Keratinocyte (primary cell): ENCODE results near the gene CD81. TPM values are rescaled to one million over a fixed set of nuclear protein-coding genes. Genes with fewer than 3 reads are reported as not detected.

ENCODE experiments used
- DNase-seq: peaks from one replicate; pipeline ENCODE4 v3.0.0-alpha.2; 2011; ENCODE audit warnings: low read depth, missing footprints, low spot score
- FAIRE-seq: peaks from 2 replicates; lab custom pipeline; 2011; peaks lifted over from hg19 to GRCh38; lab: Jason Lieb, UNC
- H2AFZ ChIP-seq: 2 replicates; pipeline ENCODE4 v1.6.0; 2012; ENCODE audit warnings: low read length, control low read depth, inconsistent platforms; ENCODE audit not compliant: control insufficient read depth
- H3K27ac ChIP-seq: 2 replicates; pipeline ENCODE4 v1.5.1; 2011; ENCODE audit warnings: low read length; ENCODE audit not compliant: control insufficient read depth, insufficient read depth
- H3K27me3 ChIP-seq: 3 replicates; pipeline ENCODE4 v1.6.0; 2011; ENCODE audit warnings: low read length; ENCODE audit not compliant: control insufficient read depth, insufficient read depth; ENCODE audit errors: extremely low read depth
- H3K36me3 ChIP-seq, 2 experiments: 2 replicates in 1 of 2; 3 replicates in 1 of 2; pipeline ENCODE4 v1.5.1; 2011; ENCODE audit warnings: low read length in 2 of 2, mild to moderate bottlenecking in 1 of 2; ENCODE audit not compliant: control insufficient read depth in 2 of 2, insufficient read depth in 2 of 2; ENCODE audit errors: extremely low read depth in 1 of 2
- H3K4me1 ChIP-seq: 3 replicates; pipeline ENCODE4 v1.5.1; 2011; ENCODE audit warnings: low read length; ENCODE audit not compliant: control insufficient read depth, insufficient read depth; ENCODE audit errors: extremely low read depth
- H3K4me2 ChIP-seq: 3 replicates; pipeline ENCODE4 v1.6.0; 2011; ENCODE audit warnings: low read depth, low read length; ENCODE audit not compliant: control insufficient read depth, insufficient read depth; ENCODE audit errors: extremely low read depth
- H3K4me3 ChIP-seq, 3 experiments: fragments of 200-600 bp in 1 of 3; sonication (generic) in 1 of 3; 2 replicates in 2 of 3; 3 replicates in 1 of 3; pipeline ENCODE4 v1.5.1; 2011 to 2016; ENCODE audit warnings: low read length in 3 of 3, mild to moderate bottlenecking in 3 of 3, control low read depth in 2 of 3, inconsistent platforms in 1 of 3, low read depth in 1 of 3, mixed read lengths in 1 of 3, mixed run types in 1 of 3, moderate library complexity in 1 of 3; ENCODE audit not compliant: control insufficient read depth in 2 of 3, insufficient read depth in 2 of 3; ENCODE audit errors: extremely low read depth in 1 of 3
- H3K79me2 ChIP-seq: 2 replicates; pipeline ENCODE4 v1.6.0; 2012; ENCODE audit warnings: low read length; ENCODE audit not compliant: control insufficient read depth, insufficient read depth
- H3K9ac ChIP-seq: 3 replicates; pipeline ENCODE4 v1.6.0; 2011; ENCODE audit warnings: low read length; ENCODE audit not compliant: control insufficient read depth, insufficient read depth; ENCODE audit errors: extremely low read depth
- H3K9me1 ChIP-seq: 3 replicates; pipeline ENCODE4 v1.6.0; 2011; ENCODE audit warnings: low read length; ENCODE audit not compliant: control insufficient read depth, insufficient read depth; ENCODE audit errors: extremely low read depth
- H3K9me3 ChIP-seq: 2 replicates; pipeline ENCODE4 v1.5.1; 2012; ENCODE audit warnings: low read depth, low read length; ENCODE audit not compliant: control insufficient read depth
- H4K20me1 ChIP-seq: 3 replicates; pipeline ENCODE4 v1.6.0; 2011; ENCODE audit warnings: low read length; ENCODE audit not compliant: control insufficient read depth, insufficient read depth; ENCODE audit errors: extremely low read depth
- EZH2 ChIP-seq: IDR thresholded peaks from one replicate; pipeline ENCODE4 v1.6.1; 2012; ENCODE audit warnings: inconsistent platforms, mild to moderate bottlenecking, low read length, moderate library complexity
- dilution Hi-C: fragments of 300-500 bp; cut with MboI; formaldehyde crosslinking; loops from one replicate; pipeline ENCODE4 v1.7.0; 2020; ENCODE audit warnings: low sequenced_read_pairs; ENCODE audit not compliant: extremely low pct_ligation_motif_present
- polyA plus RNA-seq, 5 experiments: library from polyadenylated mRNA; depleted of rRNA in 3 of 5; stranded (reverse) in 3 of 5; stranded (forward) in 1 of 5; unstranded in 1 of 5; fragments of >200 nt; gene quantifications; 1 replicate in 1 of 5; 2 replicates in 3 of 5; 3 replicates in 1 of 5; pipeline versions ENCODE4 v1.2.1 to v1.2.3, GENCODE V29; 2011 to 2012; ENCODE audit warnings: missing spikeins in 2 of 5, low read depth in 1 of 5, low replicate concordance in 1 of 5
- TF ChIP-seq, protein P1 (sequence below), 3 experiments: IDR thresholded peaks in 1 of 3; conservative IDR thresholded peaks in 1 of 3; optimal IDR thresholded peaks in 1 of 3; 2 replicates in 2 of 3; 3 replicates in 1 of 3; pipeline versions ENCODE3 to v1.5.1; 2011; ENCODE audit warnings: low read length in 3 of 3, mild to moderate bottlenecking in 3 of 3, moderate library complexity in 2 of 3, control low read depth in 1 of 3, inconsistent platforms in 1 of 3; ENCODE audit not compliant: insufficient read depth in 2 of 3; ENCODE audit errors: extremely low read depth in 1 of 3

The CD81 gene
- polyA plus RNA-seq, 1 donor (not counting 4 experiments of a cell fraction or from before 2014, with no cell fraction given): 194 TPM

DNA sequence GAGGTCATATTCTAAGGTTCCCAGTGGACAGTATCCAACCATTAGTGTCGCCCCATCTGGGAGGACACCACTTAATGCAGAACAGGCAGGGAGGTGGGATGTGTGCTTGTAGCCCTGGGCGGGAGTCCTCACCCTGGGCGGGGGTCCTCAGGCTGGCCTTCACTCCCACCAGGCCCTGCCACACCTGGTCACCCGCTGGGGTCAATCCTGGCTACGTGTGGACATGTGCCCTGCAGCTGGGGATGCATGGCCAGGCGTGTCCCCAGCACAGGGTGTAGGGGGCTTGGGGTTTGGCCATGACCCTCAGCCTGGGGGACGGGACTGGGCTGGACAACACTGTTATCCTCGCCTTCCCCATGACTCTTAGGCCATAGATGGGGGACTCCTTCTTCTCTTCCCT, 48.4 kb downstream of the CD81 start:
- DNase-seq (no peak), FAIRE-seq (no peak)
- H3K4me1 ChIP-seq: no peaks in the 10 kb centered on the region
- no peak overlapping the region for H3K27ac ChIP-seq
- H3K27me3 ChIP-seq: peaks cover 7% of the 10 kb centered on the region
- H4K20me1 ChIP-seq: no peaks in the 10 kb centered on the region
- no peaks in the 10 kb centered on the region for H3K79me2 ChIP-seq
- no peaks in the 10 kb centered on the region for H3K9me1 ChIP-seq
- no peak for TF ChIP-seq EZH2
- TF ChIP-seq, protein P1, sequence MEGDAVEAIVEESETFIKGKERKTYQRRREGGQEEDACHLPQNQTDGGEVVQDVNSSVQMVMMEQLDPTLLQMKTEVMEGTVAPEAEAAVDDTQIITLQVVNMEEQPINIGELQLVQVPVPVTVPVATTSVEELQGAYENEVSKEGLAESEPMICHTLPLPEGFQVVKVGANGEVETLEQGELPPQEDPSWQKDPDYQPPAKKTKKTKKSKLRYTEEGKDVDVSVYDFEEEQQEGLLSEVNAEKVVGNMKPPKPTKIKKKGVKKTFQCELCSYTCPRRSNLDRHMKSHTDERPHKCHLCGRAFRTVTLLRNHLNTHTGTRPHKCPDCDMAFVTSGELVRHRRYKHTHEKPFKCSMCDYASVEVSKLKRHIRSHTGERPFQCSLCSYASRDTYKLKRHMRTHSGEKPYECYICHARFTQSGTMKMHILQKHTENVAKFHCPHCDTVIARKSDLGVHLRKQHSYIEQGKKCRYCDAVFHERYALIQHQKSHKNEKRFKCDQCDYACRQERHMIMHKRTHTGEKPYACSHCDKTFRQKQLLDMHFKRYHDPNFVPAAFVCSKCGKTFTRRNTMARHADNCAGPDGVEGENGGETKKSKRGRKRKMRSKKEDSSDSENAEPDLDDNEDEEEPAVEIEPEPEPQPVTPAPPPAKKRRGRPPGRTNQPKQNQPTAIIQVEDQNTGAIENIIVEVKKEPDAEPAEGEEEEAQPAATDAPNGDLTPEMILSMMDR (optimal IDR thresholded peaks at IDR 0.05 in 1 of 3, IDR thresholded peaks at IDR 0.05 in 1 of 3, conservative IDR thresholded peaks at IDR 0.05 in 1 of 3; ENCODE audit: extremely low read depth in 1 of 3, insufficient read depth in 2 of 3, low read length in 3 of 3): no peak
- dilution Hi-C loops: no loop called here
- no peak overlapping the region for H3K4me2 ChIP-seq
- H3K9ac ChIP-seq: no peak overlapping the region
- no peaks in the 10 kb centered on the region for H3K9me3 ChIP-seq
- H3K36me3 ChIP-seq: no peaks in the 10 kb centered on the region
- H2AFZ ChIP-seq: no peak overlapping the region
- no peak overlapping the region for H3K4me3 ChIP-seq

DNA sequence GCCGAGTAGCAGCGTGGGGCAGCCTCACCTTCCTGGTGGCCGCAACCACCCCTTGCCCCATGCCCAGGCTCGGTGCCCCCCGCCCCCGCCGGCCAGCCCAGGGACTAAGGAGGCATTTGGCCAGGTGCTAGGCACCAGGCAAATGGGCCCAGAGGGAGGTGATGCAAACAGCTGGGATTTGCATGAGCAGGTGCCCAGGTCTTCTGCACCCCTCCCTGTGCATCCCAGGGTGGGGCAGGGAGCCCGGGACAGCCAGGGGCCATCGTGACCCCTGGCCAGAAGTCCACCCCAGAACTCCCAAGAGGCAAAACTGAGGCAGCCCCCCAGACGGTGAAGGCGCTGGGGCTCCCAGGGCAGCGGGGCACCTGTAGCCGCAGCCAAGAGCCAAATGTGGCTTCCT, 49.1 kb downstream of the CD81 start:
- FAIRE-seq (no peak), DNase-seq (no peak)
- Histone ChIP-seq H2AFZ (no peak overlapping the region), H3K9ac (no peak overlapping the region), H4K20me1 (no peaks in the 10 kb centered on the region), H3K27ac (no peak overlapping the region), H3K27me3 (peaks cover 6% of the 10 kb centered on the region), H3K4me1 (no peaks in the 10 kb centered on the region), H3K9me1 (no peaks in the 10 kb centered on the region), H3K4me2 (no peak overlapping the region), H3K79me2 (no peaks in the 10 kb centered on the region), H3K4me3 (no peak overlapping the region), H3K36me3 (no peaks in the 10 kb centered on the region), H3K9me3 (no peaks in the 10 kb centered on the region)
- dilution Hi-C loops: no loop called here
- TF ChIP-seq, protein P1 (optimal IDR thresholded peaks at IDR 0.05 in 1 of 3, IDR thresholded peaks at IDR 0.05 in 1 of 3, conservative IDR thresholded peaks at IDR 0.05 in 1 of 3; ENCODE audit: extremely low read depth in 1 of 3, insufficient read depth in 2 of 3, low read length in 3 of 3): no peak
- no peak for TF ChIP-seq EZH2
